ENCODE measurements around the gene RBMS3.

GRCh38 chr3:29486096-29486495 is 205.2 kb downstream of the RBMS3 start:
- TF ChIP-seq CTCF (IDR thresholded peaks at IDR 0.05) (no peak), POLR2AphosphoS5 (IDR thresholded peaks at IDR 0.05) (peak; percentile 42)
